Endothelial cell of umbilical vein (primary cell): ENCODE results near the gene UMPS. TPM values are rescaled to one million over a fixed set of nuclear protein-coding genes. Genes with fewer than 3 reads are reported as not detected.

ENCODE experiments used
- BruUV-seq: library from RNA; stranded (reverse); fragments of 400-500 nt; replicated peaks from 2 replicates; lab custom pipeline; 2021; lab: Mats Ljungman, UMichigan
- CTCF ChIA-PET: fragments of 300-600, 350-600 bp; sonication (Branson Sonifier 250); formaldehyde crosslinking; loops from one replicate; lab custom pipeline; 2021; ENCODE audit warnings: antibody characterized with exemption, inconsistent platforms; lab: Charles Lee
- POLR2A ChIA-PET: fragments of 300-600, 350-600 bp; sonication (Branson Sonifier 250); formaldehyde crosslinking; loops from one replicate; lab custom pipeline; 2021; ENCODE audit warnings: antibody characterized with exemption, inconsistent platforms; lab: Charles Lee
- DNase-seq: peaks from one replicate; pipeline ENCODE4 v3.0.0-alpha.2; 2011; ENCODE audit warnings: low read depth, low spot score
- FAIRE-seq: peaks from 2 replicates; lab custom pipeline; 2011; peaks lifted over from hg19 to GRCh38; lab: Jason Lieb, UNC
- H2AFZ ChIP-seq: 2 replicates; pipeline ENCODE4 v1.6.0; 2012; ENCODE audit warnings: low read depth, low read length, control low read depth, inconsistent platforms
- H3K27ac ChIP-seq: 2 replicates; pipeline ENCODE4 v1.5.1; 2011; ENCODE audit warnings: low read depth, mild to moderate bottlenecking, control low read depth, low read length, moderate library complexity; ENCODE audit not compliant: insufficient read depth
- H3K27me3 ChIP-seq, 2 experiments: 2 replicates each; pipeline versions ENCODE4 v1.6.0 to v1.6.1; 2011; ENCODE audit warnings: low read length in 2 of 2, mixed read lengths in 1 of 2; ENCODE audit not compliant: control insufficient read depth in 2 of 2, insufficient read depth in 2 of 2
- H3K36me3 ChIP-seq, 2 experiments: 2 replicates in 1 of 2; 3 replicates in 1 of 2; pipeline ENCODE4 v1.5.1; 2011; ENCODE audit warnings: low read length in 2 of 2, mild to moderate bottlenecking in 1 of 2, moderate library complexity in 1 of 2; ENCODE audit not compliant: control insufficient read depth in 2 of 2, insufficient read depth in 2 of 2; ENCODE audit errors: extremely low read depth in 1 of 2
- H3K4me1 ChIP-seq: 3 replicates; pipeline ENCODE4 v1.5.1; 2011; ENCODE audit warnings: mild to moderate bottlenecking, low read length; ENCODE audit not compliant: control insufficient read depth, insufficient read depth; ENCODE audit errors: extremely low read depth
- H3K4me2 ChIP-seq: 2 replicates; pipeline ENCODE4 v1.6.1; 2011; ENCODE audit warnings: low read length, control low read depth, mixed read lengths; ENCODE audit not compliant: insufficient read depth
- H3K4me3 ChIP-seq, 3 experiments: fragments of 200-600 bp in 1 of 3; sonication (generic), shearing (Covaris generic) in 1 of 3; replicated peaks in 1 of 3; 2 replicates each; pipeline ENCODE4 v1.5.1; 2011 to 2016; ENCODE audit warnings: control low read depth in 3 of 3, low read length in 3 of 3, mild to moderate bottlenecking in 2 of 3, inconsistent platforms in 1 of 3, low read depth in 1 of 3, moderate library complexity in 1 of 3; ENCODE audit not compliant: insufficient read depth in 1 of 3
- H3K79me2 ChIP-seq: 2 replicates; pipeline ENCODE4 v1.6.0; 2012; ENCODE audit warnings: low read length, inconsistent platforms; ENCODE audit not compliant: control insufficient read depth, insufficient read depth
- H3K9ac ChIP-seq: replicated peaks from 2 replicates; pipeline ENCODE3; 2011; ENCODE audit warnings: low read length, control low read depth; ENCODE audit not compliant: insufficient read depth; ENCODE audit errors: extremely low read depth
- H3K9me1 ChIP-seq: replicated peaks from 3 replicates; pipeline ENCODE4 v1.6.0; 2011; ENCODE audit warnings: mild to moderate bottlenecking, low read length; ENCODE audit not compliant: control insufficient read depth, insufficient read depth; ENCODE audit errors: extremely low read depth
- H3K9me3 ChIP-seq: replicated peaks from 2 replicates; pipeline ENCODE4 v1.5.1; 2012; ENCODE audit warnings: low read length, inconsistent platforms; ENCODE audit not compliant: control insufficient read depth, insufficient read depth
- H4K20me1 ChIP-seq: replicated peaks from 2 replicates; pipeline ENCODE3; 2011; ENCODE audit warnings: mild to moderate bottlenecking, low read length; ENCODE audit not compliant: control insufficient read depth, insufficient read depth; ENCODE audit errors: extremely low read depth
- CTCF ChIP-seq, 2 donors: IDR thresholded peaks; 1 replicate in 1 of 2; 2 replicates in 1 of 2; pipeline ENCODE4 v1.5.1; 2011; ENCODE audit warnings: low read length in 2 of 2, mild to moderate bottlenecking in 2 of 2, moderate library complexity in 2 of 2, control low read depth in 1 of 2, inconsistent platforms in 1 of 2, low read depth in 1 of 2; ENCODE audit not compliant: insufficient read depth in 1 of 2; ENCODE audit errors: extremely low read depth in 1 of 2
- GATA2 ChIP-seq: IDR thresholded peaks from 2 replicates; pipeline ENCODE4 v1.7.0; 2011; ENCODE audit warnings: low read depth, mild to moderate bottlenecking, moderate library complexity, mixed read lengths, low read length; ENCODE audit not compliant: insufficient read length, insufficient read depth
- MAX ChIP-seq: IDR thresholded peaks from 2 replicates; pipeline ENCODE4 v1.6.1; 2011; ENCODE audit not compliant: insufficient read depth, insufficient read length
- MYC ChIP-seq: IDR thresholded peaks from one replicate; pipeline ENCODE4 v1.6.1; 2011; ENCODE audit warnings: mild to moderate bottlenecking, low read depth, low read length
- POLR2AphosphoS5 ChIP-seq: IDR thresholded peaks from 2 replicates; pipeline ENCODE4 v1.6.1; 2012; ENCODE audit warnings: low read depth, mild to moderate bottlenecking, control low read depth, low read length, moderate library complexity; ENCODE audit not compliant: insufficient read depth
- dilution Hi-C: fragments of 300-500 bp; cut with MboI; formaldehyde crosslinking; loops from one replicate; pipeline ENCODE4 v1.15.0; 2019; ENCODE audit warnings: low sequenced_read_pairs; ENCODE audit not compliant: extremely low pct_ligation_motif_present
- intact Hi-C: fragments of 100-400 bp; cut with micrococcal nuclease; formaldehyde crosslinking; loops from one replicate; pipeline ENCODE4 v1.10.0; 2022
- polyA plus RNA-seq, 4 experiments: library from polyadenylated mRNA; depleted of rRNA in 3 of 4; stranded (reverse) in 3 of 4; unstranded in 1 of 4; fragments of >200 nt; gene quantifications; 2 replicates each; pipeline versions ENCODE4 v1.2.1 to v1.2.3, GENCODE V29; 2011 to 2012; ENCODE audit warnings: missing spikeins in 1 of 4
- total RNA-seq: library from RNA; stranded (reverse); gene quantifications from 2 replicates; pipeline ENCODE4 v1.2.3, GENCODE V29; 2021

Gene UMPS
- total and polyA plus RNA-seq, 2 donors (not counting 3 experiments of a cell fraction or from before 2014, with no cell fraction given), result 38.6 to 50.2 TPM

GRCh38 chr3:124792341-124793040 lies 62.2 kb downstream of the UMPS start:
- ChIA-PET CTCF (no interaction called here), POLR2A (no interaction called here)
- Histone ChIP-seq H3K9me3 (no peaks in the 10 kb centered on the region), H3K4me1 (peaks cover 3% of the 10 kb centered on the region), H4K20me1 (no peaks in the 10 kb centered on the region), H3K79me2 (no peaks in the 10 kb centered on the region), H3K4me2 (no peak overlapping the region), H3K4me3 (no peak overlapping the region), H3K9ac (no peak overlapping the region), H3K27ac (no peak overlapping the region), H3K27me3 (no peaks in the 10 kb centered on the region), H3K36me3 (peaks cover 0 to 4% of the 10 kb centered on the region in 2 experiments), H3K9me1 (no peaks in the 10 kb centered on the region), H2AFZ (no peak overlapping the region)
- DNase-seq (no peak), FAIRE-seq (no peak)
- no TSS peak for BruUV-seq
- dilution Hi-C loops (no loop called here), intact Hi-C loops (no loop called here)
- TF ChIP-seq MAX (no peak), CTCF (IDR thresholded peaks at IDR 0.05; ENCODE audit: extremely low read depth in 1 of 2, insufficient read depth in 1 of 2, low read depth in 1 of 2, low read length in 2 of 2) (no peak), GATA2 (no peak), POLR2AphosphoS5 (no peak), MYC (no peak)
